ENCODE measurements around the gene ANKRD10.

ANKRD10 gene

GRCh38 chr13:110830800-110831371 lies 84.0 kb downstream of the ANKRD10 start:
- DNase-seq (ENCODE audit: extremely low read depth, low read depth) = no peak
- H3K4me3 ChIP-seq (replicated peaks; ENCODE audit: low read depth, low read length) = no peak overlapping the region
- TF ChIP-seq, protein P1, sequence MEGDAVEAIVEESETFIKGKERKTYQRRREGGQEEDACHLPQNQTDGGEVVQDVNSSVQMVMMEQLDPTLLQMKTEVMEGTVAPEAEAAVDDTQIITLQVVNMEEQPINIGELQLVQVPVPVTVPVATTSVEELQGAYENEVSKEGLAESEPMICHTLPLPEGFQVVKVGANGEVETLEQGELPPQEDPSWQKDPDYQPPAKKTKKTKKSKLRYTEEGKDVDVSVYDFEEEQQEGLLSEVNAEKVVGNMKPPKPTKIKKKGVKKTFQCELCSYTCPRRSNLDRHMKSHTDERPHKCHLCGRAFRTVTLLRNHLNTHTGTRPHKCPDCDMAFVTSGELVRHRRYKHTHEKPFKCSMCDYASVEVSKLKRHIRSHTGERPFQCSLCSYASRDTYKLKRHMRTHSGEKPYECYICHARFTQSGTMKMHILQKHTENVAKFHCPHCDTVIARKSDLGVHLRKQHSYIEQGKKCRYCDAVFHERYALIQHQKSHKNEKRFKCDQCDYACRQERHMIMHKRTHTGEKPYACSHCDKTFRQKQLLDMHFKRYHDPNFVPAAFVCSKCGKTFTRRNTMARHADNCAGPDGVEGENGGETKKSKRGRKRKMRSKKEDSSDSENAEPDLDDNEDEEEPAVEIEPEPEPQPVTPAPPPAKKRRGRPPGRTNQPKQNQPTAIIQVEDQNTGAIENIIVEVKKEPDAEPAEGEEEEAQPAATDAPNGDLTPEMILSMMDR (IDR thresholded peaks at IDR 0.05; ENCODE audit: low read depth, low read length, missing control alignments) = no peak

DNA sequence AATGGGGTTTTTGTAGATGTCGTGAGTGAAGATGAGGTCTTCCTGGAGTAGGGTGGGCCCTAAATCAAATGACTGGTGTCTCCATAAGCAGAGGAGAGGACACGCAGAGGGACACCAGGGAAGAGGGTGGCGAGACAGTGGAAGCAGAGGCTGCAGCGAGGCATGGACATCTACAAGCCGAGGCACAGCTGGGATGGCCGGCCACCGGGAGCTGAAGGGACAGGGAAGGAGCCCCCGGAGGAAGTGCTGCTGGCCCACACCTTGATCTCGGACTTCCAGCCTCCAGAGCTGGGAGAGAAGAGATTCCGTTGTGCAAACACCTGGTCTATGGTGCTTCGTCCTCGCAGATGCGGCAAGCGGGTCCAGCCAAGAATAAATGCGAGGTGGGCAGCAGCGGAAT lies 84.5 kb downstream of the ANKRD10 start:
- H3K4me3 ChIP-seq (replicated peaks; ENCODE audit: low read depth, low read length) = no peak overlapping the region
- no peak for DNase-seq (ENCODE audit: extremely low read depth, low read depth)
- TF ChIP-seq, protein P1 (IDR thresholded peaks at IDR 0.05; ENCODE audit: low read depth, low read length, missing control alignments) = no peak

DNA sequence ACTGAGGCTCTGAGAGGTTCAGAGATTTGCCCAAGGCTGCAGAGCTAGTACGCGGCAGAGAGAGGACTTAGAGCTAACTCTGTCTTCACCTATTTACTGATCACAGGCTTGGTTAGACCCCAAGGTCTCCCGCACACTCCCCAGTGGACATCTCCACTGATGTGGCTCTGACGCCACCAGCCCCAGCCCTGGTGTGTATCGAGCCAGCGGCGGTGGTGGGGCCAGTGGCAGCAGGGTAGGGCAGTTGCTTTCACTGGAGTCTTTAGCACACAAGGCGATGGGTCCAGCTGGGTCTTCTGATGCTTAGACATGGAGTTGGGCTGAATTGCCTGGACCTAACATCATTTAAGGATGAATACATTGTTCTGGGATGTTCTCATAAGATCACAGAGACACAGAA lies 85.4 kb downstream of the ANKRD10 start:
- TF ChIP-seq, protein P1 (IDR thresholded peaks at IDR 0.05; ENCODE audit: low read depth, low read length, missing control alignments) = no peak
- no peak for DNase-seq (ENCODE audit: extremely low read depth, low read depth)
- H3K4me3 ChIP-seq (replicated peaks; ENCODE audit: low read depth, low read length) = no peak overlapping the region

DNA sequence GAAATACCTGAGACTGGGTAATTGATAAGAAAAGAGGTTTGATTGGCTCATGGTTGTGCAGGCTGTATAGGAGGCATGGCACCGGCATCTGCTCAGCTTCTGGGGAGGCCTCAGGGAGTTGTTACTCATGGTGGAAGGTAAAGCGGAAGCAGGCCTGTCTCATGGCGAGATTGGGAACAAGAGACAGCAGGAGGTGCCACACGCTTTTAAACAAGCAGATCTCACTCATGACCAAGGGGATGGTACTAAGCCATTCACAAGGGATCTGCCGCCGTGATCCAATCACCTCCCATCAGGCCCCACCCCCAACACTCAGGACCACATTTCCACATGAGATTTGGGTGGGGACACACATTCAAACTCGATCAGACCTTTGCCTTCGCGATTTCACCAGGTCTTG lies 86.2 kb downstream of the ANKRD10 start:
- DNase-seq (ENCODE audit: extremely low read depth, low read depth) = no peak
- H3K4me3 ChIP-seq (replicated peaks; ENCODE audit: low read depth, low read length) = no peak overlapping the region
- TF ChIP-seq, protein P1 (IDR thresholded peaks at IDR 0.05; ENCODE audit: low read depth, low read length, missing control alignments) = no peak
